NCI-H510A treated with DMSO at 0.1 percent for 48 hours (cell line): Measurements from ENCODE around the gene LARGE2.

Source experiments
- DNase-seq: peaks from one replicate; lab custom pipeline; 2025; lab: John Stamatoyannopoulos, UW

The LARGE2 gene

GRCh38 chr11:45917286-45917622 lies 5.2 kb upstream of the LARGE2 start:
- no peak for DNase-seq

- DNase-seq, result peak; percentile 52
Measured at GRCh38 chr11:45917623-45918330, 4.7 kb upstream of the LARGE2 start, which contains the start of gene PEX16. PEX16 (minus strand) TSS chr11:45917877; CDS start chr11:45917811, 66 bp downstream.

- peak; percentile 34 for DNase-seq
Measured at GRCh38 chr11:45918331-45918941, 4.0 kb upstream of the LARGE2 start.

- no peak for DNase-seq
Measured at GRCh38 chr11:45918962-45919675, 3.3 kb upstream of the LARGE2 start.

- no peak for DNase-seq
Measured at GRCh38 chr11:45919806-45920530, 2.5 kb upstream of the LARGE2 start.

GRCh38 chr11:45920531-45921477 lies 1.7 kb upstream of the LARGE2 start:
- no peak for DNase-seq

- peak; percentile 38 for DNase-seq
Measured at GRCh38 chr11:45921561-45922424, 663 bp upstream of the LARGE2 start.

GRCh38 chr11:45924036-45924915 lies 1.8 kb downstream of the LARGE2 start:
- no peak for DNase-seq

- DNase-seq, result no peak
Measured at GRCh38 chr11:45924927-45925326, 2.5 kb downstream of the LARGE2 start.

- DNase-seq, result no peak
Measured at GRCh38 chr11:45925550-45925949, 3.1 kb downstream of the LARGE2 start.

- DNase-seq, result no peak
Measured at GRCh38 chr11:45926001-45926401, 3.5 kb downstream of the LARGE2 start.

- DNase-seq, result no peak
Measured at GRCh38 chr11:45926536-45927331, 4.3 kb downstream of the LARGE2 start.

- DNase-seq, result no peak
Measured at GRCh38 chr11:45927332-45927683, 4.9 kb downstream of the LARGE2 start.

GRCh38 chr11:45927684-45928413 lies 5.4 kb downstream of the LARGE2 start:
- no peak for DNase-seq

- no peak for DNase-seq
Measured at GRCh38 chr11:45928535-45929215, 6.2 kb downstream of the LARGE2 start.

- DNase-seq, result no peak
Measured at GRCh38 chr11:45929486-45930030, 7.1 kb downstream of the LARGE2 start.
